ENCODE measurements around the gene DHCR24. TPM values are rescaled to one million over a fixed set of nuclear protein-coding genes. Genes with fewer than 3 reads are reported as not detected.

DHCR24 gene
- total RNA-seq, 2 experiments from 2014 or later: 121 to 187 TPM

DNA sequence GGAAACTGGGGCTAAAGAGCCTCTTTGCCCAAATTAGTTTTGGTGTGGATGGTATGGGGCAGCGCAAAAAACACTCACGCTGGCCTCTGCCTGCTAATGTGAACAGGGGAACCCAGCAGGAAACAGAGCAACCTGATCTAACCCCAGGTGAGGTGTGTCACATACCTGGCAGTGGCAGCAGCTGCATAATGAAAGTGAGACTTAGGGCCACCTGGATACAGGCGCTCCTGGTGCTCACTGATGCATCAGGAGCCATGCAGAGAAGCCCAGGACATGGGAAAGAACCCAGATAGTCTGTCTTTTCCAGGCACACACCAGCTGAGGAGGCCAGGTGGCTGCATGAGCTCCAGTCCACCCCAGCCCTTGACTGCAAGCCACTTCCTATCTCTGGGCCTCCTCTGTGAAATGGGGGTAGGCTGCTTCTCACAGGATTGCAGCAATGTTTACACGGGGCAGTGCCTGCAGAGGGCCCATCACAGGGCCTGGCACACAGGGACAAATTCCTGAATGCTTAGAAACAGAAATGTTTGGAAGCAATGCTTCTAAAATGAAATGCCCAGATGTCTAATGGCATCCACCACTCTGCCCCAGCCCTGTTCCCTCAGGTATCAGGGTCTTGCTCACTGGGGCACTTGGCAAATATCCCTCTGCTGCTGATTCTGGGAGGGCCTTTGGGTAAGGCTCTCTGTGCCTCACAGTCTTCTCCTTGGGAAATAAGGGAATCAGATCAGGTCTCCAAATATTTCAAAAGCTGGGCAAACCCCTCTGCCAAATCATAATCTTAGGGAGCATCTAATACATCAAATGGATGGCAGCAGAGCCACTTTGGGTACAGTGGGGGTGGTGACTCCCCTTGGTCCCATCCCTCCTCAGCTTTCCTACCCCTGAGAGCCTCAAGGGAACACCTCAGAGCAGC, 19.9 kb downstream of the DHCR24 start:
- no peak for DNase-seq
- Mint-ChIP-seq H3K9me3 (ENCODE audit: low read depth) (no peaks in the 10 kb centered on the region), H3K36me3 (peaks cover 47% of the 10 kb centered on the region), H3K4me1 (peaks cover 5% of the 10 kb centered on the region), H3K4me3 (no peak overlapping the region), H3K27ac (peak overlapping the region; percentile 33), H3K27me3 (no peaks in the 10 kb centered on the region)
- CTCF ChIA-PET: no interaction called here
- ATAC-seq: no peak

GRCh38 chr1:54865238-54866073, 21.5 kb downstream of the DHCR24 start:
- CTCF ChIA-PET: no interaction called here
- Mint-ChIP-seq H3K4me1 (peaks cover 17% of the 10 kb centered on the region), H3K27ac (no peak overlapping the region), H3K36me3 (peaks cover 49% of the 10 kb centered on the region), H3K27me3 (no peaks in the 10 kb centered on the region), H3K4me3 (no peak overlapping the region), H3K9me3 (ENCODE audit: low read depth) (no peaks in the 10 kb centered on the region)
- ATAC-seq (no peak), DNase-seq (no peak)

DNA sequence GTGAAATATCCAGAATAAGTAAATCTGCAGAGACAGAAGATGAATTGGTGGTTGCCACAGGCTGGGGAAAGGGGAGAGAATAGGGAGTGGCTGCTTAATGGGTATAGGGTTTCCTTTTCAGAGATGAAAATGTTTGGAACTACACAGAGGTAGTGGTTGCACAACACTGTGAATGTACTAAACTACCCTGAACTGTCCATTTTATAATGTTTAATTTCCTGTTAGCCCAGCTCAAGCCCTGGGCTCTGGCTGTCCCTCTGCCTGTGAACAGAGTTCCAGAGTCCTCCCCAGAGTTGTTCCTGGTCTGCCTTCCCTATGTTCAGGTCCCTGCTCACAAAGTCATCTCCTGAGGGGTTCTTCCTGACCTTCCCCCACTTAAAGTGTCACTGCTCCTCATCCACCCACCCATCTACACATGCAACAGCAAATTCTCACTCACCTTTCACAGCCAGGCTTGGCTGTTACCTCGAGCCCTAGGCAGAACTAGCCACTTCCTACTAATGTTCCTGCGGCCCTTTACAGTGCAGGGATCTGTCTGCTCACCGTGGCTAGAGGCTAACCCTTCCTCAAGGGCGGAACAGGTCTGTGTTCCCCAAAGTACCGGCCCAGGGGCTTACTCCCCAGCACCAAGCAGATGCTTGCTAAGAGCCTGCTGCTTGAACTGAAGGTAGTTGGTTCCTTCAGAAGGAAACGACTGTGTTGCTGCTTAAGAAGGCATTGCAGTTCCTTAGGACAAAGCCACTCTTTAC, 22.4 kb downstream of the DHCR24 start:
- Mint-ChIP-seq H3K4me3 (no peak overlapping the region), H3K27me3 (no peaks in the 10 kb centered on the region), H3K9me3 (ENCODE audit: low read depth) (no peaks in the 10 kb centered on the region), H3K36me3 (peaks cover 54% of the 10 kb centered on the region), H3K27ac (peak overlapping the region; percentile 13), H3K4me1 (peaks cover 17% of the 10 kb centered on the region)
- no peak for ATAC-seq
- DNase-seq: no peak
- CTCF ChIA-PET: no interaction called here

DNA sequence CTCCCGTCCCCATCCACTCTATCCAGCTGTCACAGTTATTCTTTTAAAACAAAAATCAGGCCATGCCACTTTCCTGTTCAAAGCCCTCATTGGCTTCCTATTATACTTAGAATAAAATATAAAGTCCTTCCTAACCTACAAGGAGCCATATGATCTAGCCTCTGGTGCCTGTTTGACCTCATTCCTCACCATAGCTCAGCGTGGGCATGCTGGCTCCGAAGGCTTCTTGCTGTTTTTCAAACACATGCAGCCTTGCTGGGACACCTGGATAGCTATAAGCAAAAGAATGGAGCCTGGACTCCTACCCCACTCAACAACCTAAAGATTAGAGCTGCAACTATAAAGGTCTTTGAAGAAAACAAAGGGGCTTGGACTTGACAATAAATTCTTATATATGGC, 23.7 kb downstream of the DHCR24 start:
- peaks cover 17% of the 10 kb centered on the region for H3K4me1 Mint-ChIP-seq
- CTCF ChIA-PET: no interaction called here
- ATAC-seq (no peak), DNase-seq (no peak)
- H3K27me3 Mint-ChIP-seq: no peaks in the 10 kb centered on the region
- no peak overlapping the region for H3K4me3 Mint-ChIP-seq
- no peak overlapping the region for H3K27ac Mint-ChIP-seq
- H3K36me3 Mint-ChIP-seq: peaks cover 51% of the 10 kb centered on the region
- no peaks in the 10 kb centered on the region for H3K9me3 Mint-ChIP-seq (ENCODE audit: low read depth)

GRCh38 chr1:54861070-54861761, 25.8 kb downstream of the DHCR24 start:
- CTCF ChIA-PET: interaction anchor here (0.7 kb wide), 1 partner anchor 43 kb away, joined by 3 read pairs; no protein-coding TSS in a partner anchor
- ATAC-seq (no peak), DNase-seq (no peak)
- Mint-ChIP-seq H3K27ac (peak overlapping the region; percentile 24), H3K4me3 (no peak overlapping the region), H3K27me3 (no peaks in the 10 kb centered on the region), H3K36me3 (peaks cover 48% of the 10 kb centered on the region), H3K4me1 (peaks cover 17% of the 10 kb centered on the region), H3K9me3 (ENCODE audit: low read depth) (no peaks in the 10 kb centered on the region)

GRCh38 chr1:54859700-54860391, 27.1 kb downstream of the DHCR24 start:
- no peak for DNase-seq
- no peak overlapping the region for H3K27ac Mint-ChIP-seq
- peaks cover 45% of the 10 kb centered on the region for H3K36me3 Mint-ChIP-seq
- CTCF ChIA-PET: interaction anchor here (1.4 kb wide), 1 partner anchor 12 kb away, joined by 5 read pairs; no protein-coding TSS in a partner anchor
- no peaks in the 10 kb centered on the region for H3K9me3 Mint-ChIP-seq (ENCODE audit: low read depth)
- no peak overlapping the region for H3K4me3 Mint-ChIP-seq
- H3K27me3 Mint-ChIP-seq: no peaks in the 10 kb centered on the region
- ATAC-seq: no peak
- peaks cover 17% of the 10 kb centered on the region for H3K4me1 Mint-ChIP-seq

- Mint-ChIP-seq H3K9me3 (ENCODE audit: low read depth) (no peaks in the 10 kb centered on the region), H3K4me3 (no peak overlapping the region), H3K4me1 (peaks cover 17% of the 10 kb centered on the region), H3K27ac (peak overlapping the region; percentile 29), H3K36me3 (peaks cover 38% of the 10 kb centered on the region), H3K27me3 (no peaks in the 10 kb centered on the region)
- CTCF ChIA-PET: no interaction called here
- ATAC-seq (no peak), DNase-seq (no peak)
These were observed 29.0 kb downstream of the DHCR24 start for GRCh38 chr1:54857746-54858561.

- H3K4me1 Mint-ChIP-seq: peaks cover 13% of the 10 kb centered on the region
- no peaks in the 10 kb centered on the region for H3K27me3 Mint-ChIP-seq
- peaks cover 35% of the 10 kb centered on the region for H3K36me3 Mint-ChIP-seq
- no peak overlapping the region for H3K4me3 Mint-ChIP-seq
- ATAC-seq (no peak), DNase-seq (no peak)
- CTCF ChIA-PET: no interaction called here
- H3K9me3 Mint-ChIP-seq (ENCODE audit: low read depth): no peaks in the 10 kb centered on the region
- no peak overlapping the region for H3K27ac Mint-ChIP-seq
These were observed 29.9 kb downstream of the DHCR24 start for GRCh38 chr1:54857141-54857540.

- ATAC-seq (no peak), DNase-seq (no peak)
- no peaks in the 10 kb centered on the region for H3K4me1 Mint-ChIP-seq
- no peak overlapping the region for H3K27ac Mint-ChIP-seq
- no peaks in the 10 kb centered on the region for H3K27me3 Mint-ChIP-seq
- CTCF ChIA-PET: no interaction called here
- H3K36me3 Mint-ChIP-seq: peaks cover 30% of the 10 kb centered on the region
- no peaks in the 10 kb centered on the region for H3K9me3 Mint-ChIP-seq (ENCODE audit: low read depth)
- H3K4me3 Mint-ChIP-seq: no peak overlapping the region
These were observed 32.5 kb downstream of the DHCR24 start for GRCh38 chr1:54854381-54855020.

DNA sequence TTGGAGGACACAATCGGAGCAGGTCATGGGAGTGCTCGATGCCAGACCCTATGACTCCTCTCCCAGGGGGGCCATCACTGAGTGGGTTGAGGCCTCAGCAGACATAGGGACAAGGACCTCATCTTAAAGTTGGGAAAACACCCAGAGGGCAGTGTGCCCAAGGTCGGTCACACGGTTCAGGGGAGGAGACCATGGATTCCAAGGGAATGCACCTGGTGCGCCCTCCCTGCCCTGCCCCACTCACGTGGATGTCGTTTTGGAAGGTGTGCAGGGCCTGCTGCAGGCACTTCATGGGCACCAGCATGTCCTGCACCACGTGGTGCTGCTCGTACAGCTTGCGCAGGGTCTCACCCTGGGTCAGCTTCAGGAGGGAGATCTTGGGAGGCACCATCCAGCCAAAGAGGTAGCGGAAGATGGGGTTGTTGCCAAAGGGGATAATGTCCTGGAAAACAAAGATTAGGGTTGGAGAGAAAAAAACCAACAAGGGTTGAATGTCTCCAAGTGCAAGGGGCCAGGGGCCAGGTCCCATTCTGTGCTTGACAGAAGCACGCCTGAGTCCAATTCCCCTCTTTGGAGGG, 33.1 kb downstream of the DHCR24 start:
- peaks cover 33% of the 10 kb centered on the region for H3K36me3 Mint-ChIP-seq
- CTCF ChIA-PET: no interaction called here

DNA sequence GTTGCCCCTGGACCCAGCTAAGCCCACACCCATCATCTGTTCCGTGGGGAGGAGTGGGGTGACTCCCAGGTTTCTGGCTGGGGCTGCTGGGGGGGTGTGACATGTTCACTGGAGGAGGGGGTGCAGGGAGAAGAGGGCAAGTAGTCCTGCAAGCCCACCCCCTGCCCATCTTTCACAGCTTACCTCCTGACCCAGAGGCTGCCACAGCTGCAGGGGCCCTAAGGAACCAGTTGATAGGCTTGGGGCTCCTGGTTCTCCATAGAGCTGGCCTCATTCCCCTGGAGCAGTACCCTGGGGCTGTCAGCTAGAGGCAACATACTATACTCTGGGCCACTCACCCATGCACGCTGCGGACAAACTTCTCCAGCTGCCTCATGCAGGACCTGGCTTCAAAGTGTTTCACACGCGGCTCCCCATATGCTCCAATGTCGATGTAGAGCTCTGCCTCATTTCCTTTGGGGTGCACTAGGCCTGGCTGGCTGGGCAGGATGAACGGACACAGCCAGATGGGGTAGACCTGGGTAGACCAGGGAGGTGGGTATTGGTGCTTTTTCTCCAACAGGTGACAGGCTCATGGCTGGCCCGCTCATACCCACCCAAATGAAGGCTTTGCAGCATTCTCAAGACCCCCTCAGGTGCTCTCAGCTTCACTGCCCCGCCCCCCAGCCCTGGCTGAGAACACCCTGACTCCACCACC, 33.8 kb downstream of the DHCR24 start:
- Mint-ChIP-seq H3K9me3 (ENCODE audit: low read depth) (no peaks in the 10 kb centered on the region), H3K36me3 (peaks cover 35% of the 10 kb centered on the region), H3K4me3 (no peak overlapping the region), H3K27ac (no peak overlapping the region), H3K27me3 (no peaks in the 10 kb centered on the region), H3K4me1 (no peaks in the 10 kb centered on the region)
- CTCF ChIA-PET: no interaction called here
- ATAC-seq (no peak), DNase-seq (no peak)

More for the DNA sequence above, 33.1 kb downstream of the DHCR24 start:
- no peak for DNase-seq
- H3K27me3 Mint-ChIP-seq: no peaks in the 10 kb centered on the region
- no peaks in the 10 kb centered on the region for H3K9me3 Mint-ChIP-seq (ENCODE audit: low read depth)
- no peak overlapping the region for H3K4me3 Mint-ChIP-seq
- no peak overlapping the region for H3K27ac Mint-ChIP-seq
- ATAC-seq: no peak
- H3K4me1 Mint-ChIP-seq: no peaks in the 10 kb centered on the region

All from activated CD8-positive, alpha-beta memory T cell treated with anti-CD3 and anti-CD28 coated beads, Interleukin-2, amount 10 ng/mL, durations not matched to agents 7 days and 5 days (primary cell).